Bronchial epithelial cell (primary cell): ENCODE results near the gene PRR11. TPM values are rescaled to one million over a fixed set of nuclear protein-coding genes. Genes with fewer than 3 reads are reported as not detected.
A peak's percentile ranks its signal among the peaks of the same experiment; 100 is the strongest.
"Not testable (repeated sequence)": the region's sequence is repeated elsewhere in the genome, so short reads cannot be mapped to it uniquely, and the experiment has no call there.

Source experiments
- DNase-seq: peaks from one replicate; pipeline ENCODE4 v3.0.0-alpha.2; 2010; ENCODE audit warnings: low read depth
- FAIRE-seq: peaks from 2 replicates; lab custom pipeline; 2011; peaks lifted over from hg19 to GRCh38; lab: Jason Lieb, UNC
- H3K27me3 ChIP-seq: 2 replicates; pipeline ENCODE4 v1.5.1; 2011; ENCODE audit warnings: low read length; ENCODE audit not compliant: control insufficient read depth, insufficient read depth
- H3K36me3 ChIP-seq: 2 replicates; pipeline ENCODE4 v1.5.1; 2011; ENCODE audit warnings: low read length; ENCODE audit not compliant: control insufficient read depth, insufficient read depth
- H3K4me3 ChIP-seq: 2 replicates; pipeline ENCODE4 v1.5.1; 2011; ENCODE audit warnings: mild to moderate bottlenecking, low read depth, low read length, control low read depth
- CTCF ChIP-seq: IDR thresholded peaks from 2 replicates; pipeline ENCODE4 v1.5.1; 2011; ENCODE audit warnings: mild to moderate bottlenecking, moderate library complexity, low read length, control low read depth, inconsistent platforms; ENCODE audit not compliant: insufficient read depth, severe bottlenecking
- total RNA-seq: library from RNA; depleted of rRNA; stranded (reverse); fragments of >200 nt; gene quantifications from 2 replicates; pipeline ENCODE4 v1.2.1, GENCODE V29; 2014

PRR11 gene
- total RNA-seq, 1 donor from 2014 or later: 3.4 TPM

DNA sequence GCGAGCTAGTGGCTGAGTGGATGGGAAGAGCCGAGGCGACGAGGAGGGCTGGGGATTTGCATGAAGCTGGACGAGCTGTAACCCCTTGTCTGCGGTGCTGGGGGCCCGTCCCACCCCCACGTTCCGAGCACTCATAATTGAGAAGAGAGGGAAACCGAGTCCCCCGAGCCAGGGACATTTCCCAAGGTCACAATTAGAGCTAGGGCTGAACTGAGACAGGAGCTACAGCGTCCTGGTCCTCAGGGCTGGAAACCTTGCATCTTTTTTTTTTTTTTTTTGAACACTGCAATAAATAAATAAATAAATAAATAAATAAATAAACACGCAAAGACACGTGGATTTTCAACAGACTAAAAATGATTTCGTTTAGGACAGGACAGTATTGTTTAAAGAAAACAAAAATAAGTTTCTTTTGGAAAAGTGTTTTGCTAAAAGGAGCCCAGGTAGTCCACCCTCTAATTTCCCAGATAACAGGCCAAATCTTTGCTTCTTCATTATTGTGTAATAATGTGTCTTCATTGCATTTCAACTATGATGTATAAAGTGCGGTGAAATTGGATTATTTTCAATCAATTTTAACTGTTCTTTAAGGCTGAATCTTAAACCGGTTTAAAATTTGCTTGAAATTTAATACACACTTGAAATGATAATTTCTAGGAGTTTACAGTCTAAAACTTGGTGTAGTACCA is 65.8 kb downstream of the PRR11 start:
- Histone ChIP-seq H3K36me3 (no peaks in the 10 kb centered on the region), H3K27me3 (no peaks in the 10 kb centered on the region), H3K4me3 (peak overlapping the region; percentile 91)
- no peak for FAIRE-seq
- TF ChIP-seq CTCF: no peak
- DNase-seq: no peak

GRCh38 chr17:59223813-59224212 is 68.3 kb downstream of the PRR11 start:
- FAIRE-seq (no peak), DNase-seq (no peak)
- TF ChIP-seq CTCF: no peak
- no peaks in the 10 kb centered on the region for H3K36me3 ChIP-seq
- no peak overlapping the region for H3K4me3 ChIP-seq
- H3K27me3 ChIP-seq: no peaks in the 10 kb centered on the region

- not testable (repeated sequence) for FAIRE-seq, H3K4me3 ChIP-seq, H3K36me3 ChIP-seq, DNase-seq, H3K27me3 ChIP-seq
Observed at GRCh38 chr17:59228588-59228987, 73.0 kb downstream of the PRR11 start.

DNA sequence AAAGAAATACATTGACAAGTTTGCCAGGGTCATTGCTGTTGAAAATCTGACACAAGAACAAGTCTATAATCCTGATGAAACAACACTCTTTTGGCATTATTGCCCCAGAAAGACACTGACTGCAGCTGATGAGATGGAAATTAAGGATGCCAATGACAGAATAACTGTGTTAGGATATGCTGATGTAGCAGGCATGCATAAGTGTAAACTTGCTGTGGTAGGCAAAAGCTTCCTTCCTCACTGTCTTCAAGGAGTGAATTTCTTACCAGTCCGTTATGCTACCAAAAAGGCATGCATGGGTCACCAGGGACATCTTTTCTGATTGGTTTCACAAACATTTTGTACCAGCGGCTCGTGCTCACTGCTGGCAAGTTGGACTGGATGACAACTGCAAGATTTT is 75.2 kb downstream of the PRR11 start:
- FAIRE-seq: no peak

DNA sequence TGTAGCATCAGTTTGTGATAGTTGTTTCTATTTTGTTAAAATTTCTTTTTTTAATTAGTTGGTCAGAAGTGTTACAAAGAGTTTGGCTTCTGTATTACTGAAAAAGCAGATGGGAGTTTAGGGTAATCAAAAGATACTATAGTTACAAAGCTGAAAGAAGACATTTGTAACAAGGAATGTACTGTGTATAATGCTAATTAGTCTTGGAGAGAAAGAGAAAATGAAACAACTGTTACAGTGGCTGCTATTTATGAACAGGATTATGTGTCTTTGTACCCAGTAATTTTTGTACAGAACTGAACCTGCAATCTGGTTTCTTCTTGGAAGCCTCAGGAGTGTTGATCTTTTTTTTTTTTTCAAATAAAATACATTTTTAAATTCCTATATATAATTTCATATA is 79.1 kb downstream of the PRR11 start:
- H3K4me3 ChIP-seq: no peak overlapping the region
- no peaks in the 10 kb centered on the region for H3K36me3 ChIP-seq
- no peak for DNase-seq
- TF ChIP-seq CTCF: no peak
- FAIRE-seq: no peak
- H3K27me3 ChIP-seq: no peaks in the 10 kb centered on the region

More for the DNA sequence above, 75.2 kb downstream of the PRR11 start:
- Histone ChIP-seq H3K4me3 (no peak overlapping the region), H3K36me3 (no peaks in the 10 kb centered on the region), H3K27me3 (no peaks in the 10 kb centered on the region)
- no peak for DNase-seq
- no peak for TF ChIP-seq CTCF

DNA sequence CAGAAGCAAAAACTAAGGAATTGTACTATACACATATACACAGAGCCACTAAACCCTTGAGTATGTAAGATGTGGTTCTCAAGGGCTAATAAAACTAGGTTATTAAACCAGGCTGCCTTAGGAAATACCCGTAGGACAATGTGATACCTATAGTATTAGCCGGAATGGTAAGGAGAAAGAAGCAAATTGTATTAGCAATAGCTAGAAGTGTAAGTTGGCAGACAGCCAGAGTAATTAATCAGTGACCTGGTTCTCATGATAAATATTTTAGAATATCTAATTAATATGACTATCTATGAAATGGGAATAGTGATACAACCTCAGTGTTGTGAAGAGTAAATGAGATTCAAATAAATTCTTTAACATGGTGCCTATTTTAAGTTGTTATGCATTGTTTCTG is 83.4 kb downstream of the PRR11 start:
- Histone ChIP-seq H3K36me3 (no peaks in the 10 kb centered on the region), H3K4me3 (no peak overlapping the region), H3K27me3 (no peaks in the 10 kb centered on the region)
- DNase-seq (no peak), FAIRE-seq (no peak)
- no peak for TF ChIP-seq CTCF
